Measurements from ENCODE around the gene PRR23E. TPM values are rescaled to one million over a fixed set of nuclear protein-coding genes. Genes with fewer than 3 reads are reported as not detected.

The PRR23E gene
- total RNA-seq = not detected

GRCh38 chr3:127192576-127193232 lies at the start of gene PRR23E:
PRR23E (plus strand) TSS chr3:127193131; CDS start chr3:127196686, 3,555 bp downstream.
- DNase-seq = no peak

GRCh38 chr3:127143172-127143571 lies 49.8 kb upstream of the PRR23E start:
- no peak for DNase-seq

- no peak for DNase-seq
Measured at GRCh38 chr3:127144631-127145030, 48.3 kb upstream of the PRR23E start.

- DNase-seq = no peak
Measured at GRCh38 chr3:127145266-127145665, 47.7 kb upstream of the PRR23E start.

- DNase-seq = no peak
Measured at GRCh38 chr3:127147291-127147885, 45.5 kb upstream of the PRR23E start.

- DNase-seq = no peak
Measured at GRCh38 chr3:127149621-127150310, 43.2 kb upstream of the PRR23E start.

- DNase-seq = no peak
Measured at GRCh38 chr3:127150513-127151250, 42.2 kb upstream of the PRR23E start.

- no peak for DNase-seq
Measured at GRCh38 chr3:127151251-127151564, 41.7 kb upstream of the PRR23E start.

- DNase-seq = no peak
Measured at GRCh38 chr3:127151992-127152650, 40.8 kb upstream of the PRR23E start.

GRCh38 chr3:127152684-127153505 lies 40.0 kb upstream of the PRR23E start:
- no peak for DNase-seq

- DNase-seq = no peak
Measured at GRCh38 chr3:127153506-127153815, 39.5 kb upstream of the PRR23E start.

- DNase-seq = no peak
Measured at GRCh38 chr3:127156338-127157050, 36.4 kb upstream of the PRR23E start.

GRCh38 chr3:127157171-127157828 lies 35.6 kb upstream of the PRR23E start:
- no peak for DNase-seq

- no peak for DNase-seq
Measured at GRCh38 chr3:127158614-127159229, 34.2 kb upstream of the PRR23E start.

GRCh38 chr3:127159543-127159942 lies 33.4 kb upstream of the PRR23E start:
- no peak for DNase-seq

- DNase-seq = no peak
Measured at GRCh38 chr3:127161236-127161635, 31.7 kb upstream of the PRR23E start.

- no peak for DNase-seq
Measured at GRCh38 chr3:127161973-127162579, 30.9 kb upstream of the PRR23E start.

- no peak for DNase-seq
Measured at GRCh38 chr3:127162947-127163645, 29.8 kb upstream of the PRR23E start.

GRCh38 chr3:127164615-127165014 lies 28.3 kb upstream of the PRR23E start:
- DNase-seq = no peak

Measured in occipital lobe (tissue), 2 donors.